Epithelial cell of proximal tubule (primary cell): ENCODE results near the gene INO80E. TPM values are rescaled to one million over a fixed set of nuclear protein-coding genes. Genes with fewer than 3 reads are reported as not detected.

Experiments
- DNase-seq: peaks from one replicate; pipeline ENCODE4 v3.0.0-alpha.2; 2011; ENCODE audit warnings: low read depth
- H3K4me3 ChIP-seq: 2 replicates; pipeline ENCODE4 v1.5.1; 2011; ENCODE audit warnings: low read depth, mild to moderate bottlenecking, low read length
- CTCF ChIP-seq: conservative IDR thresholded peaks from 2 replicates; pipeline ENCODE4 v1.5.1; 2012; ENCODE audit warnings: low read depth, mild to moderate bottlenecking, low read length
- total RNA-seq: library from RNA; depleted of rRNA; stranded (reverse); fragments of >200 nt; gene quantifications from 2 replicates; pipeline ENCODE4 v1.2.3, GENCODE V29; 2015

The INO80E gene
- total RNA-seq, 1 donor from 2014 or later = 86.9 TPM

GRCh38 chr16:29993903-29994599 lies 2.0 kb upstream of the INO80E start:
- no peak for TF ChIP-seq CTCF
- H3K4me3 ChIP-seq = no peak overlapping the region
- DNase-seq = no peak

- no peak for TF ChIP-seq CTCF
- DNase-seq = no peak
- peak overlapping the region; percentile 97 for H3K4me3 ChIP-seq
These were observed 1.3 kb upstream of the INO80E start for GRCh38 chr16:29994600-29995323.

GRCh38 chr16:29995324-29995910 lies 624 bp upstream of the INO80E start, which contains the start of gene HIRIP3:
Gene HIRIP3 (minus strand): TSS chr16:29995617. CDS start chr16:29995605, 12 bp downstream.
- no peak for TF ChIP-seq CTCF
- DNase-seq = peak; percentile 18
- H3K4me3 ChIP-seq = peak within 1 kb of the TSS; percentile 97

- DNase-seq = no peak
- TF ChIP-seq CTCF = no peak
- H3K4me3 ChIP-seq = peak overlapping the region; percentile 97
These were observed 767 bp downstream of the INO80E start for GRCh38 chr16:29996766-29997250.

GRCh38 chr16:29999605-30000004 lies 3.6 kb downstream of the INO80E start:
- TF ChIP-seq CTCF = no peak
- no peak for DNase-seq
- H3K4me3 ChIP-seq = no peak overlapping the region

- H3K4me3 ChIP-seq = no peak overlapping the region
- no peak for DNase-seq
- TF ChIP-seq CTCF = no peak
These were observed 4.9 kb downstream of the INO80E start for GRCh38 chr16:30000735-30001631.
